Stimulated activated CD4-positive, alpha-beta T cell treated with anti-CD3 and anti-CD28 coated beads, Interleukin-1b, Interleukin-23, amount 100 ng/mL, for 4 hours (primary cell): ENCODE results near the gene DPH2.

Experiments used
- DNase-seq, 2 donors: peaks; one replicate each; pipeline ENCODE4 v3.0.0-alpha.2; 2020; ENCODE audit warnings: low read depth in 2 of 2

DPH2 gene

DNA sequence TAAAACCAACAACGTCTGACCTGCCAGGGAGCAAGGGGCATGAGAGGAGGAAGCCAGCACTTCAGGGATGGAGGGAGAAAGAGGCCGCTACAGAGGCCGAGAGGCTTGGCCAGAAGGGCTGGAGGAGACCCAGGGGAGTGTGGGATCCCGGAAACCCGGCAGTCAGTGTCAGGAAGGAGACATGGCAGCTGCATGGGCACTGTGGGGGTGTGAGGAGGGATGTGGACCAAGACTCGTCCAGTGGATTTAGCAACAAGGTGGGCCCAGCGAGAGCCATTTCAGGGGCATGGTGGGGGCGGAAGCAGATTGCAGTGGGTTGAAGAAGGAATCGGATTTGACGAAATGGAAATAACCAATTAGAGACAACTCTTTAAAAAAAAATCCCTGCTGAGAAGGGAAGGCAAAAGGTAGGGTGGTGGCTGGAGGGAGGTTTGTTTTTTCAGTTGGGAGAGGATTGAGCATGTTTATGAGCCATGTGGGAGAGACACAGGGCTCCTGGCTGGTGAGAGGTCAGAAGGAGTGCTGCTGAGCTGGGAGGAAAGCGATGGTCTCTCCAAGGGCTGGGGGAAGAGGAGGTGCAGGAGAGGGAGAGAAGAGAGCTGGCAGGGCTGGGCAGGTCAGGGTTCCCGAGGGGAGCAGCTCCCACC, 13.6 kb downstream of the DPH2 start:
- DNase-seq, result no peak

DNA sequence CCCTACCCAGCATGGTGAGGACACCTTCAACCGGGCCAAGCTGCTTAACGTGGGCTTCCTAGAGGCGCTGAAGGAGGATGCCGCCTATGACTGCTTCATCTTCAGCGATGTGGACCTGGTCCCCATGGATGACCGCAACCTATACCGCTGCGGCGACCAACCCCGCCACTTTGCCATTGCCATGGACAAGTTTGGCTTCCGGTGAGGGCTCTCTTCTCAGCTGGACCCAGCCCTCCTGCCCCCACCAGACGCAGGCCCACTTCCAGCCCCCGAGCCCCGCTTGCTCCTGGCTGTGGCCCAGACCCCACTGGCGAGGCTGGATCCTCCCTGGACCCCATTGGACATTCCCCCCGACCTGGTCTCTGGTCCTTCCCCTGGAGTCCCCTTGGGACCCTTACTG, 15.0 kb downstream of the DPH2 start:
- no peak for DNase-seq

DNA sequence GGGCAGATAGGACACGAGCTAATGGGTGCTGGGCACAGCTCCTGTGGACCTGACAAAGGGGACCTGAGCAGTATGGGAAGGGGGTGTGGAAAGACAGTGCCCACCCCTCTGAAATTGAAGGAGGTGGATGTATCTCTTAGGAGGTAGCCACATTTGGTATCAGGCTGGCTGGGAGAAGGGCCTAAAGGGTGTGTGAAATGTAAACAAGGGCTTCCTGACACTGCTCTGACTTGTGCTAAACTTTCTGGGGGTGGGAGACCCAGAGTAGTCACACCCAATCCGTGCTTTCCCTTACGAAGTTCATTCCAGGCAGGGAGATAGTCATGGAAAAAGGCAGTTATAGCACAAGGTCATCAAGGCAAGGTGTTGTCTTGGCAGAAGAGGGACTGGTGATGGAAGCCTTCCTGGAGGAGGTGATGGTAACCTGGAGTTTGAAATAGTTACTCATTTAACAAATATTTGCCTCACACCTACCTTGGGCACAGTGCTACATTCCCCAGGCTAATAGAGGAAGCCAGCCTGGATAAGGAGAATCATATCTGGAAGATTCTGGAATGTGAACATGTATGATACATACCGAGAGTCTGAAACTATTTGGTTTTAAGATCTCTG, 16.3 kb downstream of the DPH2 start:
- no peak for DNase-seq

DNA sequence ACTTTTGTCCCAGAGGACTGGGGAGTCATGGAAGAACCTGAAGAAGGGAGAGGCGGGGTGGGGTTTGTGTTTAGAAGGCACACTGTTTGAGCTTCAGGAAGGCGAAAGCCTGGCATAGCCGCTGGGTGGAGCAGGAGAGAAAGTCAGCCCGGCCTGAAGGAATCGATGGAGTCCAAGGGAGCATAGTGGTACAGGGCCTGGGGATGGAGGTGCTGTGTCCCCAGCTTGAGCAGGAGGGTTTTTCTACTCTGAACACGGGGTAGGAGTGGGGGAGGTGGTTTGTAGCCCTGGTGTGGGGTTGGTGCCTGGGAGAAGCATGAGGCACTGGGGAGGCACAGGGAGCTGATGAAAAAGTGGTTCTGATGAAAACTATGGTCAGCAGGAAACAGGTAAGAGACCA, 16.9 kb downstream of the DPH2 start:
- DNase-seq, result no peak

DNA sequence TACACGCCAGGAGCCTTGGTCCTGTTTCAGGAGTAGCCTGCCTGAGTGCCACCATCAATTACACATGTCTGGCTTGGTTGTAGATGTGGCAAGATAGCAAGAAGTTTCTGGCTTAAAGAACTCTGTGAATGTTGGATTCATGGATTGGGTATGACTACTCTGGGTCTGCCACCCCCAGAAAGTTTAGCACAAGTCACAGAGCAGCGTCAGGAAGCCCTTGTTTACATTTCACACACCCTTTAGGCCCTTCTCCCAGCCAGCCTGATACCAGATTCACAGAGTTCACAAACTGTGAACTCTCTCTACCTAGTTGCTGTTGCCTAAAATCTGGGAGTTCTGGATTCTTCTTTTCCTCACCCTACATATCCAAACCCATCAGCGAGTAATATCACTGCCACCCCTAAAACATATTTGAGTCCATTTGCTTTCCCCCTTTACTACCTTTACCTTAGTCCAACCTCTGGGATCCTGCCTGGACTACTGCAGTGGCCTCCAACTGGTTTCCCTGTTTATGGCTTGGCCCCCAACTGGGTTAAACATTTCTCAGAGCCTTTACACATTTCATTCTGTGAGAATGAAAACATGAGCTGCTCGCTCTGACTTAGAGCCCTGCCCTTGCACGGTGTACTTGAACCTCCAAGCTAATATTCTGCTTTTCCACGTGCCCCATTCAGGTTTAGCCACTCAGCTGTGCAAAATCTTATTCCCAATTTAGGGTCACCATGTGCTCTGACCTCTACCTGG, 17.5 kb downstream of the DPH2 start:
- no peak for DNase-seq

DNA sequence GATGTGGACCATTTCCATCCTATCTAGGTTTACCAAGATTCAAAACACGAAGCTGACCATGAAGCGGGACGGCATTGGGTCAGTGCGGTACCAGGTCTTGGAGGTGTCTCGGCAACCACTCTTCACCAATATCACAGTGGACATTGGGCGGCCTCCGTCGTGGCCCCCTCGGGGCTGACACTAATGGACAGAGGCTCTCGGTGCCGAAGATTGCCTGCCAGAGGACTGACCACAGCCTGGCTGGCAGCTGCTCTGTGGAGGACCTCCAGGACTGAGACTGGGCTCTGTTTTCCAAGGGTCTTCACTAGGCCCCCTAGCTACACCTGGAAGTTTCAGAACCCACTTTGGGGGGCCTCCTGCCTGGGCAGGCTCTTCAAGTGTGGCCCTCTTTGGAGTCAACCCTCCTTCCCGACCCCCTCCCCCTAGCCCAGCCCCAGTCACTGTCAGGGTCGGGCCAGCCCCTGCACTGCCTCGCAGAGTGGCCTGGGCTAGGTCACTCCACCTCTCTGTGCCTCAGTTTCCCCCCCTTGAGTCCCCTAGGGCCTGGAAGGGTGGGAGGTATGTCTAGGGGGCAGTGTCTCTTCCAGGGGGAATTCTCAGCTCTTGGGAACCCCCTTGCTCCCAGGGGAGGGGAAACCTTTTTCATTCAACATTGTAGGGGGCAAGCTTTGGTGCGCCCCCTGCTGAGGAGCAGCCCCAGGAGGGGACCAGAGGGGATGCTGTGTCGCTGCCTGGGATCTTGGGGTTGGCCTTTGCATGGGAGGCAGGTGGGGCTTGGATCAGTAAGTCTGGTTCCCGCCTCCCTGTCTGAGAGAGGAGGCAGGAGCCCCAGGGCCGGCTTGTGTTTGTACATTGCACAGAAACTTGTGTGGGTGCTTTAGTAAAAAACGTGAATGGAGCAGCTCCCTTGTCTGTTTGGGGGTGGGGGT, 20.7 kb downstream of the DPH2 start:
- no peak for DNase-seq

DNA sequence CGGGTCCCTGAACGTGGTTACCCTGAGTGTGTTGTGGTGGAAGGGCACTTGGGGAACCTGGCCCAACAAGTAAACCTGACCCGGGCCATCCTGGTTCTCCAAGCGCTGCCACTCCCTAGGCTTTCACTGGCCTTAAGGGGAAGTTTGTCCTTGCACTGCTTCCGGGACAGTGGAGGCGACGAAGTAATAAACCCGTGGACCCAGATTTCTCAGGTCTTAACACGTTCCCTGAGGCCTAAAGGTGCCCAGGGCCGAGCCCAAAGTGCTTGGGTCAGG, 21.3 kb downstream of the DPH2 start:
- no peak for DNase-seq

DNA sequence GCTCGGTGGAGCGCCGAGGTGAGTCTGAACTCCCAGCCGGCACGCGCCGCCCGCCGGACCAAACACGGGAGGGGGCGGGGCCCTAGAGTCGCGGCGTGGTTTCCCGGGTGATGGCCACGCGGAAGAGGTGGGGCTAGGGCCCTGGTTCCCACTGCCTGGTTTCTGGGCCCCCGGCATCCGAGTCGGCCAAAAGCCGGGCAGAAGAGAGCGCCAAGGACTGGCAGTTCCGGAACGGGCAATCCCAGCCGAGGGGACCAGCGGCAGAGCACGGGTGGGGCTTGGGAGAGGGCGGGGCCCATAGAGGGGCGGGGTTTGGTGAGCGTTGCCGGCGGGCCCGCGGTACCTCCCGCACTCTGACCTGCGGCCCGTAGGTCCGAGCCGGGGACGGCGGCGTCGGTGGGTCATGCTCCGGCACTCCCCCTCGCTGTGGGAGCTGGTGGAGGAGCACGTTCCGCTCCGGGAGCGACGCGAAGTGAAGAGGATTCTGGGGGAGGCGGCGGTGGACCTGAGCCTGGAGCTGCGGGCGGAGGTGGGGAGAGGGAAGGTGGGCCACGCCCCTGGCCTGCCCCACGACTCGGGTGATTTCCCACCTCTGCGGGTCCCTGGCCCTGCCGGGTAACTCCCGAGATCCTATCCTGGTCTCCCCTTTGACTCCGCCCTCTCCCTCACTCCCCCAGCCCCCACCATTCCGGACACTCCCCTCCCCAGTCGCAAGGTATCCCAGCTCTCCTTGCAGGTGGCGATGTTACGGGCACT, 21.8 kb downstream of the DPH2 start, which contains the start of gene CCDC24:
Gene CCDC24, plus strand, starts transcription at position 124 of the 756 bp plus-strand sequence. Its CDS starts 280 bp downstream, at position 404.
- DNase-seq, result peak; percentile 57 to 74

DNA sequence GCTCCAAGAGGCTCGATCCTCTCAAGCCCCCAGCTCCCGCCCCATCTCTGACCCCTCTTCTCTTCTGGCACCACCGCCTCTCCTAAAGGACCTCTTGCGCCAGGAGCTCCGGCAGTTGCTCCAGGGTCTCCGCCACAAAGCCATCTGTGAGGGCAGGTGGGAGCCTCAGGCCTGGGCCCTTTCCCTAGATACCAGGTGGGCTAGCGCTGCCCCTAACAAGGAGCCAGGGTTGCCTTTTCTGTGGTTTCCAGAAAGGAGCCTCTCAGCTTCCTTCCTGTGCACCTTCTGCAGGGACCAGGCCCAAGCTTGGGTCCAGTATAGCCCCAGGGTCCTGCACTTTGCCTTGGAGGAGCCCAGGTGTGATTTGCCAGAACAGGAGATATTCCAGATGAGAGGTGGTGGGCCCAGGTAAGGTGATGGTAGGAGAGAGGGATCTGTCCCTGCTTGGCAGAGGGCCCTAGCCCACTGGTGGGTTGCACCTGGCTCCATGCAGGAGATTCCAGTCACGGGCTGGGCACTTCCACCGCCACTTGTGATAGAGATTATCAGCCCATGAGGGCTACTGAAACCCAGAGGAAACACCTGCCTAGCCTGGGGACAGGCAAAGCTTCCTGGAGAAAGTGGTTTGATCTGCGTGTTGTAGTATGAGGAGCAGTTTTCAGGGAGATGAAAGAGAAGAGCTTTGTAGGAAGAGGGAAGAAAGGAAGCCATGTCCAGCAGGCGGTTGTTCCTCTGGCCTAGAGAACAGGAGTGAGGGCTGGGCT, 22.6 kb downstream of the DPH2 start:
- no peak for DNase-seq

DNA sequence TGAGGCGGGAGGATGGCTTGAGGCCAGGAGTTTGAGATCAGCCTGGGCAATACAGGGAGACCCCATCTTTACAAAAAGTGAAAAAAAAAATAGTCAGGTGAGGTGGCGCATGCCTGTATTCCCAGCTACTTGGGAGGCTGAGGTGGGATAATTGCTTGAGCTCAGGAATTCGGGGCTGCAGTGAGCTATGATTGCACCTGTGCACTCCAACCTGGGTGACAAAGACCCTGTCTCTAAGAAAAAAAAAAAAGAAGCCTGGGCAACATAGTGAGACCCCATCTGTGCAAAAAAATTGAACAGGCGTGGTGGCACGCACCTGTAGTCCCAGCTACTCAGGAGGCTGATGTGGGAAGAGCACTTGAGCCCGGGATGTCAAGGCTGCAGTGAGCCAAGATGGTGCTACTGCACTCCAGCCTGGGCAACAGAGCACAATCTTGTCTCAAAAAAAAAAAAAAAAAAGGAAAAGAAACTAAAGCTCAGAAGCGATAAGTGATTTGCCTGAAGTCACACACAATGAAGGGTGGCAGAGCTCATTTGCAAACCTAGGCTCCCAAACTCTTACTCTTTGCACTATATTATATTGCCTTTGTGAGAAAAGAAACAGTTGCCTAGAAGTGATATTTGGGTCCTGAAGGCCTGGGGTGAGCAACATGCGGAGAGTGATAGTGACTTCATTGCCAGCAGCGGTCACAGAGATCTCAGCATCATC, 23.6 kb downstream of the DPH2 start:
- DNase-seq, result no peak

DNA sequence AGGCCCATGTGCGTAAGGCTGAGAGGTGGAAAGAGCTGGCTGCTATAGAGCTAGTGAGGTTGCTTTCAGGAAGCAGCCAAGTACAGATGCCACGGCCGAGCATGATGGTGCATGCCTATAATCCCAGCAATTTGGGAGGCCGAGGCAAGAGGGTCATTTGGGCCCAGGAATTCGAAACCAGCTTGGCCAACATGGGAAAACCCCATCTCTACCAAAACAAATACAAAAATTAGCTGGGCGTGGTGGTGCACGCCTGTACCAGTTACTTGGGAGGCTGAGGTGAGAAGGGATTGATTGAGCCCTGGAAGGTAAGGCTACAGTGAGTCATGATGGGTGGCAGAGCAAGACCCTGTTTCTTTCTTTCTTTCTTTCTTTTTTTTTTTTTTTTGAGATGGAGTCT, 24.3 kb downstream of the DPH2 start:
- no peak for DNase-seq

DNA sequence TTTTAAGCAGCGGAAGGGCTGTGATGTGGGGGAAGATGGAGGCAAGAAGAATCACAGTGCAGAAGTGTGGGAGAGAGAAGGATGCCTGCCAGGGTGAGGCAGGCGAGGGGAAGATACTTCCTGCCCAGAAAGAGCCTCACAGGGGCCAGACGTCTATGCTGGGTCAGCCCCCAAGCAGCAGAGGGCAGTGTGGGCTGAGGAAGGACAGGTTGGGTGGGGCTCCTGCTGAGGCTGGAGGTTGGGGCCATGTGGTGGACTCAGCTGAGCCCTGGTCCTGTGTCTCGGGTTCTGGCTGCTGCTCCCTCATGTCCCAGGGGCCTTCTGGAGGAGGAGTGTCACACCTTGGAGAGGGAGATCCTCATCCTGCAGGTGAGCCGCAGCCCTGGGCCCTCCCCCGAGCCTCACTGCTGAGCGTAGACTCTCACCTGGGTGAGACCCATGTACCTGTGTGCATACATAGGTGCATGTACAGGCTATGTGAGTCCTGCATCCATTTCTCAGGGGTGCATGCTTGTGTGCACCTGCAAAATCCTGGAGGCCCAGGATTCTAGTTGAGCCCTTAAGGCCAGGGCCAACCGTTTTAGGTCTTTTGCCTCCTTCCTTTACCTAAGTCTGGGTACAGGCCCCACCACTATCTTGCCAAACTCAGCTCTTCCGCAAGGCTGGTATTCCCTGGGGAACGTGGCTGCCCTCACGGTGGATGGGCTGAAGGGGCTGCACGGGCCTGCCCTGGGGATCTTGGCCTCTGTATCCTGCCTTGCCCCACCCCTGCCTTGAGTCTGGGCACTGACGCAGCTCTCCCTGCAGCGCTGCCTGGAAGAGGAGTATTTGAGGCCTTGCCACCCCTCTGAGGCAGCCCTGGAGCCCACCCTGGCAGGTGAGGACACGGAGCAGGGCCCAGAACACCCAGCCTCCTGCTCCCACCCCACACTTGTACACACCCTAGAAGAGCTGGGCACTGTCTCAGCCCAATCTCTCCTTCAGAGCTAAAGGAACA, 25.3 kb downstream of the DPH2 start:
- DNase-seq, result no peak

DNA sequence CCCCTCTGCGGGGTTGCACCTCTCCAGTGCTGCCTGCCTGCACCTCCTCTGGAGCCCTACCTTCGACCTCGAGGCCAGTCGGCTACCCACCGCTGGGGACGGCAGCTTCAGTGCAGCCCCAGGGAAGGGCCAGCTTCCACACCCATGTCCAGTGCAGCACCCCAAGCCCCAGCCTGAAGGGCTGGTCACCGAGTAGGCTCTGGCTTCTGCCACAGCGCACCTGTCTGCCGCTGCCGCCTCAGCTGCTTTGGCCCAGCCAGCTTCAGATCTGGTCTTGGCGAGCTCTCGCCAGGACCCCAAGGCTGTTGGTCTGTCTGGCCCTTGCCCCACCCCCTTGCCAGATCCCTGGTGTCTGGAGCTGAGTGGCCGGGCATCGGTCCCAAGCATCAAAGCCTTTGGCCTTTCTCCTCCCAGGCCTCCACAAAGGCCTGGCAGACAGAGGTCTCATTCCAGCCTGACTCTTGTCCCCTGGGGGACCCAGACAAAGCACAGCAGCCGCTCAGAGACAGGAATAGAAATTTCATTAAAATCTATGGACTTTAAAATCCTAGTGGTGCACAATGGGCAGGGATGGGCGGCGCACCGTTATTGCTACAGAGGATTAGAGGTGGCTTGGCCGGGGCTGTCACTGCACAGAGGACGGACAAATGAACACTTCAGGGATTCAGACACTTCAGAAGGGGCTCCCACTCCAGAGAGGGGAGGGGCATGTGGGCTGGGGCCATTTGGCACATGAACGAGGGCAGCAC, 26.3 kb downstream of the DPH2 start:
- DNase-seq, result no peak

DNA sequence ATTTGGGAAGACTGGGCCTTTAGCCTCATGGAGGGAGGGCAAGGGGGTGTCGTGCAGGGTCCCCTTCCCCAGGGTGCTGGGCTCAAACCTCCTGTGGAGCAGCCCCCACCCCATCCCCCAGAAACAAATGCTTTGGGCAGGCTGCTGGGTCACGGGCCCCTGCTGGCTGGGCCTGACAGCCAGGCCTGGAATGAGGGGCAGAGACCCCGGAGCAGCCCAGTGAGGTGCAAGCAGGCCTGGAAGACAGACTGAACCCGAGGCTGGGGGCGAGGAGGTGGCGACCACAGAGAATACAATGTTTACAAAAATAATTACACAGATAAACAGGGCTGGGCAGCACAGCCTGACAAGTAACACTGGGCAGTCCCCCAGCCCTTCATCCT, 26.9 kb downstream of the DPH2 start:
- DNase-seq, result no peak

DNA sequence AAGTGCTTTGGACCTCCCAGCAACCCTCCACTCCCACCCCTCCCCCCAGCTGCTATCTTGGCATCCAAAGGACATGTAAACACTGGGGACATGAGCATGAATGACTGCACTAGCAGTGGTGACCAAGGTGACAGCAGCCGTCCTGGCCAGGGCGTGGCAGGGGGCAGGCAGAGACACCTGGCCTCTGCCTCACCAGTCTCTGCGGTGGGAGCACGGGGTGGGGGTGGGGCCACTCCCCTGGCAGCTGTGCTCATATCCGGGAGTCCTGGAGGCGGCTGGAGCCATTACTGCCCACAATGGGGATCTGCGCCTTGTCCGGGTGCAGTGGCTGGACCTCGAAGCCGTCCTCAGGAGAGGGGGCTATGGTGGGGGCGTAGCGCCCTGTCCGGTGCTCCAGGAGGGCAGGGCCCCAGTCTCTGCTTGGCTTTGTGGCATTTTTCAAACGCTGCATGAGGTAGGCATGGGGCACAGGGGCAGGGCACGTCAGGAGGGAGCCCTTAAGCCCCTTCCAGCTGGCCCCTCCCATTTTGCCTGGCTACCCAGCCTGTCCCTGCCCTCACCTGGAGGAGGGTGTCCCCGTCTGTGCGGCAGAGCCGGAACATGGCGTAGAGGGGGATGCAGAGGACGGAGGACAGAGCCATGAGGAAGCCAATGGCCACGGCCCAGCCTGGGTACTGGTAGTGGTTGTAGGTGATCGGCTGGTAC, 27.6 kb downstream of the DPH2 start:
- no peak for DNase-seq

DNA sequence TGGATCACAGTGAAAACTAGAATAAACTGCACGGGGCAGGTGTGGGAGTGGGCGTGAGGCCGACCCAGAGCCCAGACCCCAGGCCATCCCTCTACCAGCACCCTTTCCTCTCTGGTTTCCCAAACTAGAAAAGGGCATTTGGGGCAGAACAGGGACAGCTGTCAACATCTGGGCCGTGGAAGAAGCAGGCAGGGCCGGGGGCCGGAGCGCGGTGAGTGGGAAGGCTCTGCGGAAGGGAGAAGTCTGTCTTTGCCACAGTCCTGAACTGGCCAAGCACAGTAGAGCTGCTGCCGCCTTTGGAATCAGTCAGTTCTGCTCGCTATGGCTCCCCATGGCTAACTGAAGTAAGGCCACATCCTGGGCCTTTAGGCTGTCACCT, 28.2 kb downstream of the DPH2 start:
- DNase-seq, result no peak

DNA sequence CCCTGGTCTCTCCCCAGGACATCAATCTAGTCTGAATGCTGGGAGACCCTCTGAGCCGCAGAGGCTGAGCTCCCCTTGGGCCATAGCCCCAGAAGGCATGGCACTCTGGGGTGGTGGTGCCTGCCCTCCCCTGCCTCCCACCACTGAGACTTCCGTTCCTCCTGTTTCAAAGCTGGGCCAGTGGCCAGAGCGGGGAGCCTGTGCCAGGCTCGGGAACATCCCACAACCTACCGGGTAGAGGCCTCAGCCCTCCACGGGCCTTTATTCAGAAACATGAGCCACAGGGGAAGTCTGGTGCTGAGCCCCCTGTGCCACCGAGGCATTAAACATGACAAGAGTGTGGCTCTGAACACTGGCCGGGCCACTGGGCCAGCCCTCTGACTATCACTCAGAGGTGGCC, 29.6 kb downstream of the DPH2 start:
- DNase-seq, result no peak
